ENCODE results near the gene SNN. TPM values are rescaled to one million over a fixed set of nuclear protein-coding genes. Genes with fewer than 3 reads are reported as not detected.

SNN gene
- total RNA-seq, 1 donor from 2014 or later = 23.6 TPM

- no peak for DNase-seq (ENCODE audit: low spot score)
Observed at GRCh38 chr16:11666103-11667055, 1.9 kb upstream of the SNN start.

- DNase-seq (ENCODE audit: low spot score) = no peak
Observed at GRCh38 chr16:11667221-11667823, 933 bp upstream of the SNN start.

GRCh38 chr16:11668623-11669379 lies 546 bp downstream of the SNN start:
- peak; percentile 45 for DNase-seq (ENCODE audit: low spot score)

- DNase-seq (ENCODE audit: low spot score) = peak; percentile 57
Observed at GRCh38 chr16:11669380-11670146, 1.3 kb downstream of the SNN start.

- peak; percentile 54 for DNase-seq (ENCODE audit: low spot score)
Observed at GRCh38 chr16:11670171-11671131, 2.2 kb downstream of the SNN start.

GRCh38 chr16:11671271-11671670 lies 3.0 kb downstream of the SNN start:
- no peak for DNase-seq (ENCODE audit: low spot score)

- no peak for DNase-seq (ENCODE audit: low spot score)
Observed at GRCh38 chr16:11671676-11672075, 3.4 kb downstream of the SNN start.

GRCh38 chr16:11672206-11673090 lies 4.2 kb downstream of the SNN start:
- DNase-seq (ENCODE audit: low spot score) = no peak

- DNase-seq (ENCODE audit: low spot score) = no peak
Observed at GRCh38 chr16:11673091-11674000, 5.1 kb downstream of the SNN start.

GRCh38 chr16:11674001-11674817 lies 6.0 kb downstream of the SNN start:
- DNase-seq (ENCODE audit: low spot score) = no peak

- DNase-seq (ENCODE audit: low spot score) = no peak
Observed at GRCh38 chr16:11674818-11675560, 6.7 kb downstream of the SNN start.

GRCh38 chr16:11675561-11676511 lies 7.6 kb downstream of the SNN start:
- no peak for DNase-seq (ENCODE audit: low spot score)

- DNase-seq (ENCODE audit: low spot score) = no peak
Observed at GRCh38 chr16:11676799-11677198, 8.5 kb downstream of the SNN start.

- DNase-seq (ENCODE audit: low spot score) = no peak
Observed at GRCh38 chr16:11677451-11677951, 9.2 kb downstream of the SNN start.

Data from ureter (tissue), 1 donor.